NCI-H2081 treated with DMSO at 0.1 percent for 48 hours (cell line): Measurements from ENCODE around the gene PPIB.

Experiments used
- DNase-seq: peaks from one replicate; lab custom pipeline; 2025; lab: John Stamatoyannopoulos, UW

The PPIB gene

GRCh38 chr15:64162869-64163658, at the start of gene PPIB:
TSS of gene PPIB (minus strand) at chr15:64163022. CDS start at chr15:64162986, 36 bp downstream.
- peak; percentile 92 for DNase-seq

DNA sequence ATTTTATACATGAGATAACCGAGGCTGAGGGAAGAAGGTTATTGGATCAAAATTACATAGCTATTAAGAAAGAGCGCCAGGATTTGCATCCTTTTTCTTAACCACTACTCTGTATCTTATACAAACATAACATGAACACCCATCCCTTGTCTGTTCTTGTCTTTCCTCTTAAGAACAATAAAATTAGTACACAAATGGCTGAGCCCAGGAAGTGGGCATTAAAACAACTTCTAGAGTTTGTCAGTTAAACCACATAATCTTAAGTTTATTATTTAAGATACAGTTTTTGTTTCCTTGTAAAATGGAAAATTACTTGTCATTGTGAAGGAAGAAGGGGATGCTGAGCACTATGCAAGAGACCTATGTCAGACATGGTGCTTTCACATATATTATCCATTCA, 48.9 kb upstream of the PPIB start:
- no peak for DNase-seq

DNA sequence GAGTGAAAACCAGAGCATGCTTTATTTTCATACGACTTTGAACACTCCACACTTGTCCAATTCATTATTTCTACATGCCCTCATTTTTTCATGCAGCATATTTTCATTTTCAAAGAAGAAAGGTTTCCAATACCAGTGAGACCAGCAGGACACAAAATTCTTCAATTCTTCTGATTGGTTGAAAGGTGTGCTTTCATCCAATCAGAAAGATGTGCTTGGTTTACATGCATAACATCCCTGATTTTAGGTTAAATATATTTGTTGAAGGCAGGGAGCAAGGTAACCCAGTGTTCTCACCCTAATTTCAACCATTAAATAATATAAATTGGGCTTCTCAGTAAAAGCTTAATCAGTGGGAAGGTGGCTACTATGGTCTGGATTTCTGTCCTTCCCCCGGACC, 47.5 kb upstream of the PPIB start:
- DNase-seq = no peak

GRCh38 chr15:64209680-64210334, 47.0 kb upstream of the PPIB start:
- peak; percentile 17 for DNase-seq

DNA sequence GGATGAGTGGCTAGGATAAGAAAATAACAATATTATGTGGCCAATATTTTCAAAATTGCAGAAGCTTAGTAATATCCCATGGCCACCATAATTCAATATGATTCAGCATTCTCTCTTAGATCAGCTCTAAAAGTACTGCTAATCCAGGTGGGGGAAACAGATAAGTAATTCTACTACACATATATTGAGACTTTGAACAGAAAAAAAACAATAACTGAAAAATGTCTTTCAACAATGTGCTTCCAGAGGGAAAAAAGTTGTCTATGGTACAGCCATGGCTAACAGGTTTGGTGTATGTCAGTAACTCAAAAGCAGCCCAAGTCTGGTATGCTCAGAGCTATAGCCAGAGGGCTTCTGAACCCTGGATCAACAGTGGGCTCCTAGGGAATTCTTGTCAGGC, 42.4 kb upstream of the PPIB start:
- DNase-seq = no peak

GRCh38 chr15:64197425-64197824, 34.6 kb upstream of the PPIB start:
- no peak for DNase-seq

DNA sequence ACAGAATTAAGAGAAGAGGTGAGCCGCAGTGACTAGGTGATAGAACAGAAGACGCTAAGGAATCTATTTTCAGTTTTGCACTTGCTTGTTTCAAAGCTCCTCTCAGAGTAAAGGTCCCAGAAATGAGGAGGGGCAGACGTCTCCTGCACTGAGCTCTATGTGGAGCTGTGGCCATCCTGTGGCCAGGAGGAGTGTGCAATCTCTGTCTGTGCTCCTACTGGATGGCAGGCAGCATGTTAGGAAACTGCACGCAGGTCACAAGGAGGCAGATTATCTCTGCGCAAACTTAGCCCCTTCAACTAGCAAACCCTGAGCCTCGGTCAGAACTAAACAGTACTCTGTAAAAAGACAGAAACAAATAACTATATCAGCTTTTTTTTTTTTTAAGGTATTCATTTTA, 31.1 kb upstream of the PPIB start:
- no peak for DNase-seq

- no peak for DNase-seq
These were observed 29.4 kb upstream of the PPIB start for GRCh38 chr15:64191971-64192830.

DNA sequence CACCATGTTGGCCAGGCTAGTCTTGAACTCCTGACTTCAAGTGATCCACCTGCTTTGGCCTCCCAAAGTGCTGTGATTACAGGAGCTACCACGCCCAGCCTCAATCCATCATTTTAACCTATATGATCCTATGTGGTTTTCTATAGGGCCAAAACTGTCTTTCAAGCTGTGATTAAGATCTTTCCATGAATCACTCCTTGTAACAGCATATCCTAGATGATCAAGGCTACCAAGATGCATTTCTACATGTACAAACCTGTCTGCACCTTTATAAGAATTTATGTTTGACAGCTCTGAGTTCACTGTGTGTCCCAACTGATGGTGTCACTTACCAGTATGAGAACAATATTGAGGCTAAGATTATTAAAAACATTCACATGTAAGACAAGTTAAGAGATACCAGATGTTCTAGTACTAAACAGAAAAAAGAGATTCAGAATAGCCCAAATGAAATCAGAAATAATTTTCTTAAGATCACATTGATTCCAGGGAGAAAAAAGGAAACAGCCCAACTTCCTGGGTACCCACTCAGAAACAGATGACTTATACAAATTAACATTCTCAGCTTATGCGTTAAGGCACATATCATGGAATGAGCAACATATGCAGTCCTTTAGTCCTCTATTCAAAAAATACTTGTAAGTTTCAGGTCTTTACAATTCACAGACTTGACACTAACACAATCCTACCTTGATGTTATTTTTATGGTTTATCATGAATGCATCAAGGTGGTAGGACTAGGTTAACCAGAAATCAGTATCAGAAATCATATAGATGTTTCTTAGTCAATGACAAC, 24.8 kb upstream of the PPIB start:
- no peak for DNase-seq

- no peak for DNase-seq
These were observed 22.5 kb upstream of the PPIB start for GRCh38 chr15:64185146-64185911.

- no peak for DNase-seq
These were observed 20.1 kb upstream of the PPIB start for GRCh38 chr15:64182859-64183370.

DNA sequence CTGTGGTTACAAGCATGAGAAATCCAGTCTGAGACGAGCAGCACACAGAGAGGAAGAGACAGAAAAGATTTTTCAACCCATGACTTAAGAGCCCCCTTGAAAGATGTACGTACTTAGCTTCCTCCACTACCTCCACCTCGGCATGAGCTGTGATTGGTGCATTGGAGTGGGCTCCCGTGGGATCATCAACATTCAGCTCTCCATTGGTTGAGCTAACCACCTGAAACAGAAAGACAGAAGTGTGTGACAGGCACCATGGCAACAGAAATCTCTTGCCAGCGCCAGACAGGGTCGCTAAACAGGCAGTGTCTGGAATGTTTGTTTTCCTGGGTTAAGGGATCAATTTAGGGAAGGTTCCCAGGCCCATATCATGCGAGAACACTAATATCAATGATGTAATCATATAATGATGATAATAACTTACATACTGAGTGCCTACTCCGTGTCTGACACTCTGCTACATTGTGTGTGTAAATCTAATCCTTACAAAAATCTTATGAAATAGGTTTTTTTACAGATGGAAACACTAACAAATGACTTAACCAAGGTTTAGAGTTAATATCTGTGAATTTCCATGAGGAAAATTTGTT, 17.5 kb upstream of the PPIB start:
- no peak for DNase-seq

GRCh38 chr15:64166102-64166890, 3.5 kb upstream of the PPIB start:
- no peak for DNase-seq

DNA sequence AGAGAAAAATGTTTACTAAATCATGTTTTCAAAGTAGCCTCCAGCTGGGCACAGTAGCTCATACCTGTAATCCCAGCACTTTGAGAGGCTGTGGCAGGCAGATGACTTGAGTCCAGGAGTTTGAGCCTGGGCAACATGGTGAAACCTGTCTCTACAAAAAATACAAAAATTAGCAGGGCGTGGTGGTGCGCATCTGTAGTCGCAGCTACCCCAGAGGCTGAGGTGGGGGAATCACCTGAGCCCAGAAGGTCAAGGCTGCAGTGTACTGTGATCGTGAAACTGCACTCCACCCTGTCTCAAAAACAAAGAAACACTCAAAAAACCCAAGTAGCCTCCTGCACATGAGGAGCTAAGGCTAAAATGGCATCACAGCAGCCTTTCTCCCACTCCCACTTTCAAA, 1.6 kb upstream of the PPIB start:
- no peak for DNase-seq

- no peak for DNase-seq
These were observed 989 bp upstream of the PPIB start for GRCh38 chr15:64163659-64164362.

DNA sequence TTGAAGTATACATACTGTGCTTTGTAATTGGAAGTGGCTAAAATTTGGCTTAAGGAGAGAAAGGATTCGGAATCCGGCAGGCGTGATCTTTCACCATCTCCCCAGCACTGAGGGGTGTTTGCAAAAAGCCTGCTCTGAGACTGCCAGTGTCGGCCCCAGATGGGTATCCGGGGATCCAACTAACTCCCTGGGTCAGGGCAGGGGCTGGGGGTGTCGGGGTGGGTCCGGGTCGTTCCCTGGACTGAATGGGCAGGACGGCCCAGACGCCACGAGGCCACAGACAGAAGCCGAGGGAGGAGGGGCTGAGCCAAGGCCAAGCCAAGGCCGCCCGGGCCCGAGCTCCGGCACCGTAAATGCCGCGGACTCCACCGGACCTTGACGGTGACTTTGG, 349 bp downstream of the PPIB start:
- DNase-seq = no peak

DNA sequence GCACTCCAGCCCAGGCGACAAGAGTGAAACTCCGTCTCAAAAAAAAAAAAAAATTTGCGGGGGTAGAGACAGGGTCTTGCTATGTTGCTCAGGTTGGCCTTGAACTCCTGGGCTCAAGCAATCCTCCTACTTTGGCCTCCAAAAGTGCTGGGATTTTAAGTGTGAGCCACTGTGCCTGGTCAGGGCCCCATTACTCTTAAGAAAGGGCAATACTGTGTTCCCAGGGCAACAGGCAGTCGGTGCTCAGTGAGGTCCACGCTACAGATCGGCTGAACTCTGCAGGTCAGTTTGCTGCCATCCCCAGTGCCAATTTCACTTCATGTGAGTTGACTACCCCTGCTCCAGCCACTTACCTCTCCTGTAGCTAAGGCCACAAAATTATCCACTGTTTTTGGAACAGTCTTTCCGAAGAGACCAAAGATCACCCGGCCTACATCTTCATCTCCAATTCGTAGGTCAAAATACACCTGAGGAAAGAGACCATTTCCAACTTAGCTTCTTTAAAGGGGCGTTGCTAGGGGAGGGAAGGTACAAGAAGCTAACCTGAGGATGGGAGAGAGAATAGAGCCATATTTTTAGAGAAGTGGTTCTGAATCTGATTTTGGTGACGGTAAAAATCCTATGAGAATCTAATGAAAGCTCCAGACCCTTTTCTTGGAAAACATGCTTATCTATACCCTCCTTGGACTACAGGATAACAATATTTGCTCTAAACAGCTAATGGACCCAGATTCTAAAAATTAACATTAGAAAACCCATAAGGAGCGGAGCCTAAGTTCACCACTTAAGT, 939 bp downstream of the PPIB start:
- no peak for DNase-seq
